A673 (cell line): ENCODE data around the gene SYTL4. TPM values are rescaled to one million over a fixed set of nuclear protein-coding genes. Genes with fewer than 3 reads are reported as not detected.

Experiments used
- BruUV-seq: library from RNA; stranded (reverse); fragments of 400-500 nt; replicated peaks from 2 replicates; lab custom pipeline; 2021; lab: Mats Ljungman, UMichigan
- CTCF ChIA-PET: fragments of 300-600 bp; sonication (Branson Sonifier 250); formaldehyde crosslinking; loops from one replicate; lab custom pipeline; 2022; ENCODE audit warnings: antibody characterized with exemption; lab: Charles Lee
- POLR2A ChIA-PET: fragments of 300-600 bp; sonication (Branson Sonifier 250); formaldehyde crosslinking; loops from one replicate; lab custom pipeline; 2022; ENCODE audit warnings: antibody characterized with exemption; ENCODE audit not compliant: low non-redundant PET; lab: Charles Lee
- DNase-seq: peaks from one replicate; pipeline ENCODE4 v3.0.0-alpha.2; 2015; ENCODE audit warnings: low spot score
- H3K27ac ChIP-seq: fragments of 200-600 bp; sonication (generic); 2 replicates; pipeline ENCODE4 v1.5.1; 2016; ENCODE audit warnings: mixed run types, low read depth, mild to moderate bottlenecking, mixed read lengths, antibody characterized with exemption, low read length; ENCODE audit not compliant: poor library complexity, severe bottlenecking
- H3K27me3 ChIP-seq: fragments of 200-600 bp; sonication (generic); replicated peaks from 2 replicates; pipeline ENCODE4 v1.6.1; 2017; ENCODE audit warnings: mixed run types, low read depth, mild to moderate bottlenecking, mixed read lengths, antibody characterized with exemption, low read length; ENCODE audit not compliant: insufficient read depth, poor library complexity
- H3K36me3 ChIP-seq: fragments of 200-600 bp; sonication (generic); 2 replicates; pipeline ENCODE4 v1.6.1; 2016; ENCODE audit warnings: mixed run types, mild to moderate bottlenecking, mixed read lengths, antibody characterized with exemption, low read length; ENCODE audit not compliant: insufficient read depth, poor library complexity, severe bottlenecking
- H3K4me1 ChIP-seq: fragments of 200-600 bp; sonication (generic); 2 replicates; pipeline ENCODE4 v1.6.1; 2017; ENCODE audit warnings: mixed run types, mild to moderate bottlenecking, mixed read lengths, antibody characterized with exemption, low read length; ENCODE audit not compliant: insufficient read depth, poor library complexity, severe bottlenecking
- H3K4me3 ChIP-seq: fragments of 200-600 bp; sonication (generic); 2 replicates; pipeline ENCODE4 v1.5.1; 2016; ENCODE audit warnings: low read depth, mixed run types, mild to moderate bottlenecking, mixed read lengths, low read length; ENCODE audit not compliant: poor library complexity, severe bottlenecking
- H3K9me3 ChIP-seq: fragments of 200-600 bp; sonication (generic); 2 replicates; pipeline ENCODE4 v1.6.1; 2016; ENCODE audit warnings: mixed run types, low read depth, mild to moderate bottlenecking, mixed read lengths, antibody characterized with exemption, low read length; ENCODE audit not compliant: poor library complexity, severe bottlenecking
- EZH2 ChIP-seq: fragments of 200-600 bp; sonication (generic); IDR thresholded peaks from 2 replicates; pipeline ENCODE4 v1.6.1; 2017; ENCODE audit warnings: borderline replicate concordance, low read depth, mild to moderate bottlenecking, mixed read lengths, antibody characterized with exemption, low read length; ENCODE audit not compliant: poor library complexity, severe bottlenecking
- intact Hi-C: fragments of 100-400 bp; cut with micrococcal nuclease; formaldehyde crosslinking; loops from one replicate; pipeline ENCODE4 v1.10.0; 2022; ENCODE audit not compliant: unreplicated experiment
- total RNA-seq: library from RNA; stranded (reverse); gene quantifications from 2 replicates; pipeline ENCODE4 v1.2.3, GENCODE V29; 2021
- TF ChIP-seq, protein P1 (sequence below): fragments of 300-800, 200-600 bp; sonication (generic); conservative IDR thresholded peaks from 2 replicates; pipeline ENCODE4 v1.5.1; 2017; ENCODE audit warnings: low read depth, mild to moderate bottlenecking, antibody characterized with exemption, low read length, moderate library complexity, mixed read lengths

Gene SYTL4
- total RNA-seq, 1 experiment from 2014 or later: 2.3 TPM

DNA sequence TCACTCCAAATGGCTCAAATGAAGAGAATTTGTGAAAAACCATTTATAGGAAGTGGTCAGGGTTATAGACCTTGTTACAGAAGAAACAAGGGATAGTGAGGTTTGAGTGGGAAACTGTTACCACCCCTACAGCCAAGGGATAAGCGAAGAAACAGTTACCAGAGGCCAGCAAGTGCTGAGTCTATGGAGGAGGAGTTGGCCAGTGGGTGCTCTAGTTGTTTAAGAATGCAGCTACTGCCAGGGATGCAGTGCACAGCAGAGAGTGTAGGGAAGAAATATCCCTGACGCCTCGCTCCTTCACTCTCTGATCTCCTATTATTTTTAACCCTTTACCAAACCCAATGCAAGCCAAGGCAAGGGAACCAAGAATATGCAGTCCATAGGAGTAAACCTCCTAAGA lies 15.2 kb upstream of the SYTL4 start:
- Histone ChIP-seq H3K4me3 (no peak overlapping the region), H3K27ac (no peak overlapping the region), H3K4me1 (no peaks in the 10 kb centered on the region), H3K36me3 (no peaks in the 10 kb centered on the region), H3K27me3 (peaks cover 10% of the 10 kb centered on the region), H3K9me3 (no peaks in the 10 kb centered on the region)
- ChIA-PET POLR2A (no interaction called here), CTCF (no interaction called here)
- BruUV-seq: no TSS peak
- no peak for TF ChIP-seq EZH2
- TF ChIP-seq, protein P1, sequence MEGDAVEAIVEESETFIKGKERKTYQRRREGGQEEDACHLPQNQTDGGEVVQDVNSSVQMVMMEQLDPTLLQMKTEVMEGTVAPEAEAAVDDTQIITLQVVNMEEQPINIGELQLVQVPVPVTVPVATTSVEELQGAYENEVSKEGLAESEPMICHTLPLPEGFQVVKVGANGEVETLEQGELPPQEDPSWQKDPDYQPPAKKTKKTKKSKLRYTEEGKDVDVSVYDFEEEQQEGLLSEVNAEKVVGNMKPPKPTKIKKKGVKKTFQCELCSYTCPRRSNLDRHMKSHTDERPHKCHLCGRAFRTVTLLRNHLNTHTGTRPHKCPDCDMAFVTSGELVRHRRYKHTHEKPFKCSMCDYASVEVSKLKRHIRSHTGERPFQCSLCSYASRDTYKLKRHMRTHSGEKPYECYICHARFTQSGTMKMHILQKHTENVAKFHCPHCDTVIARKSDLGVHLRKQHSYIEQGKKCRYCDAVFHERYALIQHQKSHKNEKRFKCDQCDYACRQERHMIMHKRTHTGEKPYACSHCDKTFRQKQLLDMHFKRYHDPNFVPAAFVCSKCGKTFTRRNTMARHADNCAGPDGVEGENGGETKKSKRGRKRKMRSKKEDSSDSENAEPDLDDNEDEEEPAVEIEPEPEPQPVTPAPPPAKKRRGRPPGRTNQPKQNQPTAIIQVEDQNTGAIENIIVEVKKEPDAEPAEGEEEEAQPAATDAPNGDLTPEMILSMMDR: no peak
- intact Hi-C loops: no loop called here
- DNase-seq: no peak

DNA sequence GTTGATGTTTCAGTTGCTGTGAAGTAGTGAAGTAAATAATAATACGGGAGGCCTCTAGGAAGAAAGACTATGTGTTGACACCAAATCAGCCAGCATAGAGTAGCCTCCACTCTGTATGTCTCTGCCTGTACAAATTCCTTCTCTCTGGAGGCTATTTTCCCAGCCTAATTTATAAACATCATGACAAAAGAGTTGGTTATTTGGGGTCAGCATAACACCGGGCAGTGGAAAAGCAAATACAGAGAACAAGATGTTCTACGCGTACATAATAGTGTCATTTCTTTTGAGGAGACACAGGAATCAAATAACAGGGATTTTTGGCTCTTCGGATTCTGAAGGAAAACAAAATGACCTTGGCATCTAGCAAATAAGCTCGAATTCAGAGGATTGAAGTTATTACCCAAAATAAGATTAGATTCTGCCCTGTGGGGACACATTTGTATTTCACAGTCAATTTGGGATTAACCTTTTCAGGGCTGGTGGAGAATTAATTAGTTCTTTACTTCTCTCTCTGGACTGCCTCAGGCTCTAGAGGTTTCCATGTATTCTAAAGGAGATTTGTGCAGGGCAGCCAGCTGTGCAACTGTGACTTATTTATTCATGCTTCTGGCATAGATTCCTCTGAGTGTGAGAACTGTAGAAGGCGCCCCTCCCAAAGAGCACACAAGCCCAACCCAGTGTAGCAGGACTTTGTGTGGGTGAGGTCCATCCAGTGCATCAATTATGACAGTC lies 14.1 kb upstream of the SYTL4 start:
- no peaks in the 10 kb centered on the region for H3K4me1 ChIP-seq
- peaks cover 10% of the 10 kb centered on the region for H3K27me3 ChIP-seq
- POLR2A ChIA-PET: no interaction called here
- CTCF ChIA-PET: no interaction called here
- no peaks in the 10 kb centered on the region for H3K36me3 ChIP-seq
- no peak for TF ChIP-seq EZH2
- TF ChIP-seq, protein P1: no peak
- intact Hi-C loops: no loop called here
- BruUV-seq: no TSS peak
- no peaks in the 10 kb centered on the region for H3K9me3 ChIP-seq
- DNase-seq: no peak
- no peak overlapping the region for H3K4me3 ChIP-seq
- no peak overlapping the region for H3K27ac ChIP-seq

DNA sequence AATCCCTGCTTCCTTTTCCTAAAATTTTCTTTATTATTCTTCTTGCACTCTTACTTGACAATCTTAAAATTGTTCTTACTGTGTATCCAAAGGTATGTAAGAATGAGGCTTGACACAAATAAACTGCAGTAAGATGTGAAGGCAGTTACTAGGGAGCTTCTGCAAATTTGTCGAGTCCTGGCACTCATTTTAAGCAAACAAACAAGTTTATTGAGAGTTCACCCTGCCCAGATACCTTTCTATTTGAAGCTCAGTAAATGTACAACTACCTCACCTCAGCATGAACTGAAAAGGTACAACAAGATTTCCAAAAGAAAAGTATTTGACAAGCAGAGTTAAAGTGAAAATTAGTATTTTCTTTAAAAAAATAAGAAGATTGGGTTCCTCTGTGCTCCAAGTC lies 13.3 kb upstream of the SYTL4 start:
- BruUV-seq: no TSS peak

More for the DNA sequence above, 13.3 kb upstream of the SYTL4 start:
- no peak for TF ChIP-seq EZH2
- TF ChIP-seq, protein P1: no peak
- ChIA-PET POLR2A (no interaction called here), CTCF (no interaction called here)
- peaks cover 10% of the 10 kb centered on the region for H3K27me3 ChIP-seq
- intact Hi-C loops: no loop called here
- no peak overlapping the region for H3K27ac ChIP-seq
- no peaks in the 10 kb centered on the region for H3K36me3 ChIP-seq
- no peaks in the 10 kb centered on the region for H3K4me1 ChIP-seq
- no peaks in the 10 kb centered on the region for H3K9me3 ChIP-seq
- no peak for DNase-seq
- H3K4me3 ChIP-seq: no peak overlapping the region
